Activated B cell treated with CpG ODN at 0.5 μM for 24 hours (primary cell): ENCODE measurements around the gene NRXN3. TPM values are rescaled to one million over a fixed set of nuclear protein-coding genes. Genes with fewer than 3 reads are reported as not detected.

Source experiments
- ATAC-seq: fragments of 200-7000 bp; cut with Tn5 transposase; one replicate; pipeline ENCODE4 v1.10.0; 2021; ENCODE audit warnings: low read depth, mild to moderate bottlenecking, moderate library complexity
- CTCF ChIA-PET: fragments of 350-600 bp; sonication (Branson Sonifier 250); formaldehyde crosslinking; loops from one replicate; lab custom pipeline; 2021; ENCODE audit warnings: antibody characterized with exemption; lab: Charles Lee
- POLR2A ChIA-PET: fragments of 350-600 bp; sonication (Branson Sonifier 250); formaldehyde crosslinking; loops from one replicate; lab custom pipeline; 2021; ENCODE audit warnings: antibody characterized with exemption; lab: Charles Lee
- DNase-seq: peaks from one replicate; pipeline ENCODE4 v3.0.0; 2022
- H3K27ac Mint-ChIP-seq: one replicate; pipeline ENCODE4 v1.8.0; 2020; ENCODE audit warnings: mixed read lengths
- H3K27me3 Mint-ChIP-seq: one replicate; pipeline ENCODE4 v1.8.0; 2021; ENCODE audit warnings: mixed read lengths
- H3K36me3 Mint-ChIP-seq: one replicate; pipeline ENCODE4 v1.8.0; 2021; ENCODE audit warnings: low read depth, mixed read lengths
- H3K4me1 Mint-ChIP-seq: one replicate; pipeline ENCODE4 v1.8.0; 2021; ENCODE audit warnings: mixed read lengths
- H3K4me3 Mint-ChIP-seq: one replicate; pipeline ENCODE4 v1.8.0; 2020; ENCODE audit warnings: mild to moderate bottlenecking, mixed read lengths
- H3K9me3 Mint-ChIP-seq: one replicate; pipeline ENCODE4 v1.8.0; 2020; ENCODE audit warnings: mixed read lengths
- intact Hi-C: fragments of 100-400 bp; cut with micrococcal nuclease; formaldehyde crosslinking; loops from one replicate; pipeline ENCODE4 v1.15.1; 2024
- total RNA-seq: library from RNA; stranded (reverse); gene quantifications from 2 replicates; pipeline ENCODE4 v1.2.3, GENCODE V29; 2022
- TF ChIP-seq, protein P1 (sequence below): fragments of 200-600 bp; IDR thresholded peaks from one replicate; pipeline ENCODE4 v1.8.0; 2022; ENCODE audit warnings: antibody characterized with exemption, mild to moderate bottlenecking

Gene NRXN3
- total RNA-seq, 1 donor from 2014 or later: not detected

DNA sequence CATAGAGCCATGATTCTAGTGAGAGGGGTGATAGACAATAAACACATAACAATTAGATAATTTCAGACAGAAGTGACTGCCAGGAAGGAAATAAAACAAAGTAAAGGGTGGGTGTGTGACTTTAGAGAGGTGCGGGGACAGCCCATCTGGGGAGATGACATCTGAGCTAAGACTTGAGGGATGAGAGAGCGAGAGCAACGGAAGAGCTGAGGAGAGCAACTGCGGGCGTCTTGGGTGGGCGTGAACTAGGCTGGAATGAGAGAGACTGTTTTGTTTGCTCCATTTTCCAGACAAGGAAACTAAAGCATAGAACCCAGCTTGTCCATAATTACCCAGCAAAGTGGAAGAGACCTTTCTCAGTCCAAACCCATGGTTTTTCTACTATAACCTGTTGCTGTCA, 25.3 kb downstream of the NRXN3 start:
- Mint-ChIP-seq H3K27ac (no peak overlapping the region), H3K4me3 (no peak overlapping the region), H3K9me3 (no peaks in the 10 kb centered on the region), H3K27me3 (peaks cover 2% of the 10 kb centered on the region), H3K36me3 (no peaks in the 10 kb centered on the region), H3K4me1 (peaks cover 2% of the 10 kb centered on the region)
- no peak for ATAC-seq
- CTCF ChIA-PET: no interaction called here
- intact Hi-C loops: no loop called here
- POLR2A ChIA-PET: no interaction called here
- DNase-seq: no peak
- TF ChIP-seq, protein P1, sequence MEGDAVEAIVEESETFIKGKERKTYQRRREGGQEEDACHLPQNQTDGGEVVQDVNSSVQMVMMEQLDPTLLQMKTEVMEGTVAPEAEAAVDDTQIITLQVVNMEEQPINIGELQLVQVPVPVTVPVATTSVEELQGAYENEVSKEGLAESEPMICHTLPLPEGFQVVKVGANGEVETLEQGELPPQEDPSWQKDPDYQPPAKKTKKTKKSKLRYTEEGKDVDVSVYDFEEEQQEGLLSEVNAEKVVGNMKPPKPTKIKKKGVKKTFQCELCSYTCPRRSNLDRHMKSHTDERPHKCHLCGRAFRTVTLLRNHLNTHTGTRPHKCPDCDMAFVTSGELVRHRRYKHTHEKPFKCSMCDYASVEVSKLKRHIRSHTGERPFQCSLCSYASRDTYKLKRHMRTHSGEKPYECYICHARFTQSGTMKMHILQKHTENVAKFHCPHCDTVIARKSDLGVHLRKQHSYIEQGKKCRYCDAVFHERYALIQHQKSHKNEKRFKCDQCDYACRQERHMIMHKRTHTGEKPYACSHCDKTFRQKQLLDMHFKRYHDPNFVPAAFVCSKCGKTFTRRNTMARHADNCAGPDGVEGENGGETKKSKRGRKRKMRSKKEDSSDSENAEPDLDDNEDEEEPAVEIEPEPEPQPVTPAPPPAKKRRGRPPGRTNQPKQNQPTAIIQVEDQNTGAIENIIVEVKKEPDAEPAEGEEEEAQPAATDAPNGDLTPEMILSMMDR: no peak

DNA sequence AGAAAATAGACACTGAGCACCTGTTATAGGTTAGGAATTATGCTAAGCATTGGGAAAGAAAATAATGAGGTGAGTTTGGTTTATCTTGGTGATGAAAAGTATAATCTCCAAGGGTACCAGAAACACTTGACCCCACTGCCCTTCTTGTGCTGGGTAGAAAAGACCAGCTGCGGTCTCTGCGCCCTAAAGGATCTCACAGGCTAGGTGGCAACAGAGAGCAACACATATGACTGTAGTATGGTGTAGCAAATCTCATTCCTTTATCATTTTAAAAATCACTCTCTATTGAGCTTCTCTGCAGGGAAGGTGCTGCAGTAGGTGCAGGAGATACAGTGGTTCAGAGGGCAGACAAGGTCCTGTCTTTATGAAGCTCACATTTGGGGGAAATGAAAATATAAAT, 26.1 kb downstream of the NRXN3 start:
- POLR2A ChIA-PET: no interaction called here
- TF ChIP-seq, protein P1: no peak
- no peak for ATAC-seq
- Mint-ChIP-seq H3K9me3 (no peaks in the 10 kb centered on the region), H3K27me3 (peaks cover 2% of the 10 kb centered on the region), H3K4me3 (no peak overlapping the region), H3K36me3 (no peaks in the 10 kb centered on the region), H3K27ac (no peak overlapping the region), H3K4me1 (peaks cover 3% of the 10 kb centered on the region)
- intact Hi-C loops: no loop called here
- no peak for DNase-seq
- CTCF ChIA-PET: no interaction called here

DNA sequence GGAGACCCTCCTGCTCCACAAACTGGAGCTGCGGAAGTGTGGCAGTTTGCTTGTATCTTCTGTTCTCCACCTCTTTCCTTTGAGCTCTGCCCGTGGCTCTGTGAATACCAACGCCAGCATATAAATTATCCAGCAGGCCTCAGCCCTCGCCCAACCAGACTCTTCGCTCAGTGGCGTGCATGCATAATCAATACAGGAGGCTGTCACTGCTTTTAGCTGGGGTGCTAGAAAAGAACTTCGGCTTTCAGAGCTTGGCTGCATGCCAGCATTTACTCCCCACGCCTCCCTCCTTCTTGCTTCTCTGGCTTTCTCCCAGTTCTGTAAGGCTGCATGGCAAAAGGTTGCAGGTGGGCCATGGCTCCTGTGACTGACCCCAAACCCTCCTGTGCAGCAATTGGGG, 26.9 kb downstream of the NRXN3 start:
- H3K4me1 Mint-ChIP-seq: peaks cover 11% of the 10 kb centered on the region
- H3K9me3 Mint-ChIP-seq: no peaks in the 10 kb centered on the region
- no peaks in the 10 kb centered on the region for H3K36me3 Mint-ChIP-seq
- H3K4me3 Mint-ChIP-seq: no peak overlapping the region
- ATAC-seq (no peak), DNase-seq (no peak)
- no peak overlapping the region for H3K27ac Mint-ChIP-seq
- H3K27me3 Mint-ChIP-seq: peaks cover 2% of the 10 kb centered on the region
- POLR2A ChIA-PET: no interaction called here
- TF ChIP-seq, protein P1: no peak
- intact Hi-C loops: no loop called here
- CTCF ChIA-PET: no interaction called here

DNA sequence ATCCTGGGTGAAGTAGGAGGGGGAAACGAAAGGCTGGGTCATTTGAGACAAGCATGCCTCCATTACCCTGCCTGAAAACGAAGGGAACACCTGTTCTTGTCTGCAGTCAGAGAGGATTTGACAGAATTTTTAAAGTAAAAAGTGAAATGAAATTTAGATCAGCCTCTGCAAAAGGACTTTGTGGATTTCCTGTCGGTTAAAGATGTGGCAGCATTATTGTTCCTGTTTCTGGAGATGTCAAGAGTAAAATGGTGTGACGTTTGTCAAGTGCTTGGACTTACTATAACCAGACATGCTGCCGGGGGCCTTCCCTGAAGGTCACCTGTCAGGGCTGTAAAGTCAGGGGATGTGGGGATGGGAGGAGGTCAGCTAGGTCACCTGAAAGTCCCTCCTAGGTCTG, 32.0 kb downstream of the NRXN3 start:
- DNase-seq (no peak), ATAC-seq (no peak)
- TF ChIP-seq, protein P1: no peak
- intact Hi-C loops: no loop called here
- H3K27ac Mint-ChIP-seq: no peak overlapping the region
- POLR2A ChIA-PET: no interaction called here
- CTCF ChIA-PET: no interaction called here
- H3K27me3 Mint-ChIP-seq: peaks cover 2% of the 10 kb centered on the region
- H3K4me3 Mint-ChIP-seq: no peak overlapping the region
- H3K4me1 Mint-ChIP-seq: peaks cover 22% of the 10 kb centered on the region
- H3K9me3 Mint-ChIP-seq: no peaks in the 10 kb centered on the region
- H3K36me3 Mint-ChIP-seq: no peaks in the 10 kb centered on the region

DNA sequence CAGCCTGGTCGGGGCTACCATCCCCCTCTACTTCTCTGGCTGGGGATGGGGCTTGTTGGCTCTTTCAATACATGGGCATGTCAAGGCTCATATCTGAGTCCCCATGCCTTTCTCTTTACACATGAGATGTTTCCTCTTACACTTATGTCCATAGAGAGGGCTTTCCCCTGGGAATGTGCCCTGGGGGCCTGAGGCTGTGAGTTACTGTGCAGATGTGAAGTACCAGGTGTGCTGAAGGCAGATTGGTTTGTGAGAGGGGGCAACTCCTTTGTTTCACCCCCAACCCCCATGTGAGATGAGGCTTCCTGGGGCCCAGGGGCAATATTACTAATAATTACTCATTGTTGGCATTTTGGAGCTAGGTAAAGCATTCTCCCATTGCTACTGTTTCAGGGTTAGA, 32.8 kb downstream of the NRXN3 start:
- Mint-ChIP-seq H3K9me3 (no peaks in the 10 kb centered on the region), H3K4me3 (no peak overlapping the region), H3K27ac (no peak overlapping the region), H3K4me1 (peaks cover 22% of the 10 kb centered on the region), H3K27me3 (peaks cover 2% of the 10 kb centered on the region), H3K36me3 (no peaks in the 10 kb centered on the region)
- ATAC-seq (no peak), DNase-seq (no peak)
- POLR2A ChIA-PET: no interaction called here
- CTCF ChIA-PET: no interaction called here
- intact Hi-C loops: no loop called here
- TF ChIP-seq, protein P1: no peak
